Left ventricle myocardium inferior (tissue), 1 donor: ENCODE results near the gene DCUN1D2. TPM values are rescaled to one million over a fixed set of nuclear protein-coding genes. Genes with fewer than 3 reads are reported as not detected.
A peak's percentile ranks its signal among the peaks of the same experiment; 100 is the strongest.

ENCODE experiments used
- DNase-seq: peaks from one replicate; pipeline ENCODE4 v3.0.0-alpha.2; 2020
- H3K27ac ChIP-seq: fragments of 200-600 bp; replicated peaks from 2 replicates; pipeline ENCODE4 v1.8.0; 2021
- H3K27me3 ChIP-seq: fragments of 200-600 bp; 2 replicates; pipeline ENCODE4 v1.8.0; 2021; ENCODE audit warnings: low read depth
- H3K36me3 ChIP-seq: fragments of 200-600 bp; 2 replicates; pipeline ENCODE4 v1.8.0; 2021
- H3K4me1 ChIP-seq: fragments of 200-600 bp; 2 replicates; pipeline ENCODE4 v1.8.0; 2021
- H3K4me3 ChIP-seq: fragments of 200-600 bp; 2 replicates; pipeline ENCODE4 v1.8.0; 2021; ENCODE audit warnings: mild to moderate bottlenecking, moderate library complexity
- H3K9me3 ChIP-seq: fragments of 200-600 bp; replicated peaks from 2 replicates; pipeline ENCODE4 v1.8.0; 2021
- CTCF ChIP-seq: fragments of 200-600 bp; IDR thresholded peaks from 2 replicates; pipeline ENCODE4 v1.8.0; 2021; ENCODE audit warnings: antibody characterized with exemption, mild to moderate bottlenecking, borderline replicate concordance
- intact Hi-C: fragments of 100-400 bp; cut with micrococcal nuclease; formaldehyde crosslinking; loops from one replicate; pipeline ENCODE4 v1.11.0; 2022
- total RNA-seq: library from RNA; stranded (reverse); fragmentation: NEBNext Ultra II Directional; extraction: Animal tissue kit (Norgen Biotek cat#: 25700); gene quantifications from one replicate; pipeline ENCODE4 v1.2.1, GENCODE V29; 2021
- donor health status: DM: no; HTN: yes; CAD: no; lungs with severe emphysema.

The DCUN1D2 gene
- total RNA-seq, 1 donor from 2014 or later = 196 TPM

GRCh38 chr13:113413178-113413897, 77.2 kb downstream of the DCUN1D2 start:
- Histone ChIP-seq H3K27ac (peak overlapping the region; percentile 93), H3K4me1 (peaks cover 54% of the 10 kb centered on the region), H3K27me3 (peaks cover 16% of the 10 kb centered on the region), H3K36me3 (no peaks in the 10 kb centered on the region), H3K9me3 (no peaks in the 10 kb centered on the region), H3K4me3 (peak overlapping the region; percentile 17)
- no peak for DNase-seq
- intact Hi-C loops = no loop called here
- TF ChIP-seq CTCF = no peak

- intact Hi-C loops = no loop called here
- H3K27me3 ChIP-seq = peaks cover 23% of the 10 kb centered on the region
- peaks cover 63% of the 10 kb centered on the region for H3K4me1 ChIP-seq
- H3K4me3 ChIP-seq = no peak overlapping the region
- H3K36me3 ChIP-seq = no peaks in the 10 kb centered on the region
- H3K27ac ChIP-seq = peak overlapping the region; percentile 97
- H3K9me3 ChIP-seq = no peaks in the 10 kb centered on the region
- DNase-seq = no peak
- no peak for TF ChIP-seq CTCF
These were observed 78.1 kb downstream of the DCUN1D2 start for GRCh38 chr13:113412440-113412839.

GRCh38 chr13:113411216-113412023, 79.1 kb downstream of the DCUN1D2 start:
- peak; percentile 79 for DNase-seq
- Histone ChIP-seq H3K27ac (peak overlapping the region; percentile 97), H3K4me3 (no peak overlapping the region), H3K36me3 (no peaks in the 10 kb centered on the region), H3K27me3 (peaks cover 32% of the 10 kb centered on the region), H3K4me1 (peaks cover 73% of the 10 kb centered on the region), H3K9me3 (no peaks in the 10 kb centered on the region)
- intact Hi-C loops = no loop called here
- TF ChIP-seq CTCF = no peak

GRCh38 chr13:113410472-113411201, 79.9 kb downstream of the DCUN1D2 start:
- peaks cover 81% of the 10 kb centered on the region for H3K4me1 ChIP-seq
- TF ChIP-seq CTCF = no peak
- no peaks in the 10 kb centered on the region for H3K36me3 ChIP-seq
- peaks cover 32% of the 10 kb centered on the region for H3K27me3 ChIP-seq
- peak overlapping the region; percentile 97 for H3K27ac ChIP-seq
- H3K4me3 ChIP-seq = no peak overlapping the region
- H3K9me3 ChIP-seq = no peaks in the 10 kb centered on the region
- no peak for DNase-seq
- intact Hi-C loops = no loop called here

GRCh38 chr13:113408562-113408961, 81.9 kb downstream of the DCUN1D2 start:
- Histone ChIP-seq H3K4me3 (no peak overlapping the region), H3K4me1 (peaks cover 80% of the 10 kb centered on the region), H3K27ac (peak overlapping the region; percentile 97), H3K27me3 (peaks cover 34% of the 10 kb centered on the region), H3K9me3 (no peaks in the 10 kb centered on the region), H3K36me3 (no peaks in the 10 kb centered on the region)
- no peak for TF ChIP-seq CTCF
- DNase-seq = no peak
- intact Hi-C loops = no loop called here
